ENCODE results near the gene AGL.
A peak's percentile ranks its signal among the peaks of the same experiment; 100 is the strongest.
"Not testable (repeated sequence)": the region's sequence is repeated elsewhere in the genome, so short reads cannot be mapped to it uniquely, and the experiment has no call there.

Gene AGL

DNA sequence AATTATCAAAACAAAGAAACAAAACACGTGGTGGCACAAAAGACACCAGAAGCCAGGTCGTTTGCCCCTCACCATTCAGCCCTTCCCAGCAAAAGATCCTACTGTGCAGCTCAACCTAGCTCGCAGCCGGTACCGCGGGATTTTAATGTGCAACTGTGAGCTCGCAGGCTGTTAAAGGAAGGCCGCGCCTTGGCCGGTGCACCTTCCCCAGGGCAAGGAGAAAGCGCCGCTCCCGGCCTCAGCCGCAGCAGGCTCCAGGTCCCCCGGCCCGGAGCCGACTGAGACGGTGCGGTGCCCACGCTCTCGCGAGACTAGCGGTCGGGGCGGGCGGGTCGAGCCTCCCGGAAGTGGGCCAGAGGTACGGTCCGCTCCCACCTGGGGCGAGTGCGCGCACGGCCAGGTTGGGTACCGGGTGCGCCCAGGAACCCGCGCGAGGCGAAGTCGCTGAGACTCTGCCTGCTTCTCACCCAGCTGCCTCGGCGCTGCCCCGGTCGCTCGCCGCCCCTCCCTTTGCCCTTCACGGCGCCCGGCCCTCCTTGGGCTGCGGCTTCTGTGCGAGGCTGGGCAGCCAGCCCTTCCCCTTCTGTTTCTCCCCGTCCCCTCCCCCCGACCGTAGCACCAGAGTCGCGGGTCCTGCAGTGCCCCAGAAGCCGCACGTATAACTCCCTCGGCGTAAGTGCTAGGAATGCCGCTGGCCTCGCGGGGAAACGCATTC lies at the start of gene AGL:
Gene AGL, plus strand, starts transcription at position 618 of the 715 bp plus-strand sequence. CDS start 682 bp downstream, outside the sequence.
- DNase-seq (ENCODE audit: low read depth in 2 of 2): peak; percentile 79 to 86

DNA sequence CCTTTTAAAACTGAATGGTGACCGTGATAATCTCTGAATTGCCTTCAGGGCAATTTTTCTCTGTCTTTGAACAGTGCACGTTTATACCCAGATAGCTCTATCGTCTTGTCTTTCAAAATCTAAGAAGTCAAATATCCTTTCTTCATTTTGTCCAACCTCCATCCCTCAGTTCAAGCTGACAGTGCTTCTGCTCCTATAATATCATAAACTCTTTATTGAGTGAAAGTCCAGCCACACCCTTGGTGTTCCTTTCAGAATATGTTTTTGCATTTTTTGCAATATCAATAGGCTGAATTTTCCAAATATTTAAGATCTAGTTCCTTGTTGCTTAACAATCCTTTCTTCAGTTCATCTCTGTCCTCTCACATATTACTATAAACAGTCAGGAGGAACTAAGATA lies 48.6 kb upstream of the AGL start:
- DNase-seq (ENCODE audit: low read depth in 2 of 2): no peak

- no peak for DNase-seq (ENCODE audit: low read depth in 2 of 2)
Measured at GRCh38 chr1:99806882-99807281, 43.3 kb upstream of the AGL start.

- DNase-seq (ENCODE audit: low read depth in 2 of 2): peak in 1 of 2 donors; percentile 22
Measured at GRCh38 chr1:99808391-99809115, 41.6 kb upstream of the AGL start.

DNA sequence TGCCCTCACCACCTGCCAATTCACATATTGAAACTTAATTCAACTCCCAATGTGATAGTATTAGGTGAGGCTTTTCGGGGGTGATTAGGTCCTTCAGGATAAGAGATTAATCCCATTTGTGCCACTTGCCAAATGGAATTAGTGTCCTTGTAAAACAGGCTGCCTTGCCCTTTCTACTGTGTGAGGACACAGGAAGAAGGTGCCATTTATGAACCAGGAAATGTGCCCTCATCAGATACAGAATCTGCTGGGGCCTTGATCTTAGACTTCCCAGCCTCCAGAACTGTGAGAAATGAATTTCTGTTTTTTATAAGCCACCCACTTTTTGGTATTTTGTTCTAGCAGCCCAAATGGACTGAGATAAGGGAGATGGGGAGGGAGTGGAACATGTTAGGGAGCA lies 39.1 kb upstream of the AGL start:
- no peak for DNase-seq (ENCODE audit: low read depth in 2 of 2)

GRCh38 chr1:99811747-99812146 lies 38.4 kb upstream of the AGL start:
- DNase-seq (ENCODE audit: low read depth in 2 of 2): no peak

- DNase-seq (ENCODE audit: low read depth in 2 of 2): no peak
Measured at GRCh38 chr1:99814373-99814900, 35.7 kb upstream of the AGL start.

GRCh38 chr1:99816656-99817055 lies 33.5 kb upstream of the AGL start:
- DNase-seq (ENCODE audit: low read depth in 2 of 2): no peak

DNA sequence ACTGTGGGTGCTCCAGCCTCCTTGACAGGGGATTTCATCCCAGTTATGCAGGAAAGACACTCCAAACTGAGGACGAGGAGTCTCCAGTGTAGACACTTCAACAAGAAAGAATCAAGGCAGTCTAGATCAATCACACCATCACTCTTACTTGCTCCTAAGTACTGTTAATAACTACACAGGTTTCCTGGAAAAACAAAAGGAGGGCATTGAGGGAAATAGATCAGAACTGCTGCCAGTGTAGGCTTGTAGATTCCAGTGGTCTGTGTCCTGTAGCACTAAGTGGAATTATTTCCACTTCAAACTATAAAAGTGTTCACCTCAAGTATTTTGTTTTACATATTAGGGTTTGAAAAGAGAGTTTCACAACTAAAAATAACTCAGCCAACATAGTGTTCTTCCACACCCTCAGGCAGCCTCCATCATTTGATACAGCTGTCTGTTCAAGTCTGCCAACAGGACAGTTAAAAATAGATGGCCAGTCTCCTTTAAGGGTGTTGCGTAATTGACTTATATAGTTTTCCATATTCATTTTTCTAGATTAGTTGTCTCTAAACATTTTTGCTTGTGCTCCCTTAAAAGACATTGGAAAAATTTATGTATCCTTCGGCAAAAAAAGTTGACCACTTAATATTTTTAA lies 32.0 kb upstream of the AGL start:
- DNase-seq (ENCODE audit: low read depth in 2 of 2): no peak

DNA sequence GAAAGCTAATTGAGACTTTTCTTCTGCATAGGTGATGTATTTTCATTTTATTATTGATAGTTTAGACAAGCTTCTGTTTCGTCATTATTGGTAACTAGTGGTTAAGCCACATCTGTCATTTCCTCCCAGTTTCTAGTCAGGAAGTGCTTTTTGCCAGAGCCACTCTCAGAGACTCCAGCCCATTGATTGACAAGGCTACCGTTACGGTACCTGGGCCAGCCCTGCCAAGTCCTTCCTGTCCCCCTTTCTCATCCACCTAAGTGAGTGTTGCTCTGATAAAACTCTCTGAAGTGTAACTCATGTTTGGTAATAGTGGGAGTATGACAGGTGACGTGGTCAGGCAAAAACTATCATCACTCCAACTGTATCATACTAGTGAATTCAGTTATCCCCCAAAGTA lies 29.6 kb upstream of the AGL start:
- DNase-seq (ENCODE audit: low read depth in 2 of 2): peak; percentile 4 to 8

DNA sequence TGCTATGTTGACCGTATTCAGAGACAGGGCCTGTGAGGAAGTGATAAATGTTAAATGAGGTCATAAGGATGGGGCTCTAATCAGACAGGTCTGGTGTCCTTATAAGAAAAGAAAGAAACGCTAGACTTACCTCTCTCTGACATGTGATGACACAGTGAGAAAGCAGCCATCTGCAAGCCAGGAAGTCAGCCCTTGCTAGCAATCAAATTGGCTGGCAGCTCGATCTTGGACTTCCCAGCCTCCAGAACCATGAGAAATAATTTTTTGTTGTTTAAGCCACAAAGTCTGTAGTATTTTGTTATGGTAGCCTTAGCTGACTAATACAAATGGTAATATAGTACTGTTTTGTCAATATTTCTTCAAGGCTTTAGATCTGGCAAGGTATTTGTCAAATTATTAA lies 25.1 kb upstream of the AGL start:
- DNase-seq (ENCODE audit: low read depth in 2 of 2): no peak

DNA sequence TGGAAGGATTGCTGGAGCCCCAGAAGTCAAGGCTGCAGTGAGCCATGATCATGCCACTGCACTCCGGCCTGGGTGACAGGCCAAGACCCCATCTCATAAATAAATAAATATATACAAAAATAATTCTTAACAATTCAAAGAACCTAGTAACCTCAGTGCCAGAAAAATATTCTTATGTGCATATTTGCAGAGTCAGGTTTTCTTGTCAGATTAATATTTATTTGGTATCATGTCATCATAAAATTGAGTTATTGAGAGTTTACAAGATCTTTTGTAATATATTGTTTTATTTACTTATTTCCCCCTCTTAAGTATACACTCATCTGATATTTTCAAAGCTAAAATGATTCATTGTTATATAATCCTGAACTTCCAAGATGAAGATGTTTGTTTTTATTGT lies 24.5 kb upstream of the AGL start:
- no peak for DNase-seq (ENCODE audit: low read depth in 2 of 2)

DNA sequence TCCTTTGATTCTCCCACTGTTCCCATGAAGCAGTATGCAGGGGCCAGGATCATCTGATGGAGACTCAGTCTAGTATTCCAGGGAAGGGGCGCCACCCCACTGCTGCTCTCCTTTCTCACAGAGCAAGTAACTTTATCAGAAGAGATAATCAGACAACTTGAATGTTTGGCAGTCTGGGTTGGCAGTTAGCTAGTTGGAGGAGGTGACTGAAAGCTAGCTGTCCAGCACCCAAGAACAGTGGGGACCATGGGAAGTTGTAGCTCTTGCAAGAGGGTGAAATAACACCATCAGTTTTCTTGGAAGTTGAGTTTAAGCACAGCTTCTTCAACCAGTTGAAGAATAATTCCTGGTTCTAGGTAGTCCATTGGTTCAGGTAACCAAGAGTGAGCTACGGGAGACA lies 22.2 kb upstream of the AGL start:
- no peak for DNase-seq (ENCODE audit: low read depth in 2 of 2)

DNA sequence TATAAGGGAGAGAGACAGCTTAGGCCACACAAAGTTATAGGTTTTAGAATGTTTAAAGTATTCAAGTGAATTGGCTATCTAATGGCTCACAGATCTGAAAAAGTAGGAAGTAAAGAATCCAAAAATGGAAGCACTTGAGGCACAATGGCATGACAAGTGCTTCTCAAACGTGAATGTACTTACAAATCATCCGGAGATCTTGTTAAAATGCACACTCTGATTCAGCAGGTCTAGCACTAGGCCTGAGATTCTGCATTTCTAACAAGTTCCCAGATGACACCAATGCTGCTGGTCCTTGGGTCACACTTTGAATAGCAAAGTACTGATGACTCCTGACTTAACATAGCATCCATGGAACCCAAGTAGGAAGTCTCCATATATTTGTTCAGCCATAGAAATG lies 20.9 kb upstream of the AGL start:
- DNase-seq (ENCODE audit: low read depth in 2 of 2): no peak

DNA sequence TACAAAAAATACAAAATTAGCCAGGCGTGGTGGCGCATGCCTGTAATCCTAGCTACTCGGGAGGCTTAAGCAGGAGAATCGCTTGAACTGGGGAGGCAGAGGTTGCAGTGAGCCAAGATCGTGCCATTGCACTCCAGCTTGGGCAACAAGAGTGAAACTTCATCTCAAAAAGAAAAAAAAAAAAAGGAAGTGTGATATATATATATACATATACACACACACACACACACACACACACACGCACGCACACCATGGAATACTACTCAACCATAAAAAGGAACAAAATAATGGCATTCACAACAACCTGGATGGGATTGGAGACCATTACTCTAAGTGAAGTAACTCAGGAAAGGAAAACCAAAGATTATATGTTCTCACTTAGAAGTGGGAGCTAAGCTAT lies 16.2 kb upstream of the AGL start:
- not testable (repeated sequence) for DNase-seq (ENCODE audit: low read depth in 2 of 2)

GRCh38 chr1:99836171-99837103 lies 13.7 kb upstream of the AGL start:
- DNase-seq (ENCODE audit: low read depth in 2 of 2): not testable (repeated sequence)

DNA sequence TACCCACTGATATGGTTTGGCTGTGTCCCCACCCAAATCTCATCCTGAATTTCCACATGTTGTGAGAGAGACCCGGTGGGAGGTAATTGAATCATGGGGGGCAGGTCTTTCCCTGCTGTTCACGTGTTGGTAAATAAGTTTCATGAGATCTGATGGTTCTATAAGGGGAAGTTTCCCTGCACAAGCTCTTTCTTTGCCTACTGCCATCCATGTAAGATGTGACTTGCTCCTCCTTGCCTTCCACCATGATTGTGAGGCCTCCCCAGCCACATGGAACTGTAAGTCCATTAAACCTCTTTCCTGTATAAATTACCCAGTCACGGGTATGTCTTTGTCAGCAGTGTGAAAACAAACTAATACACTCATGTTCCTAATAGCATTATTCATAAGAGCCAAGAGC lies 9.8 kb upstream of the AGL start:
- DNase-seq (ENCODE audit: low read depth in 2 of 2): not testable (repeated sequence)

DNA sequence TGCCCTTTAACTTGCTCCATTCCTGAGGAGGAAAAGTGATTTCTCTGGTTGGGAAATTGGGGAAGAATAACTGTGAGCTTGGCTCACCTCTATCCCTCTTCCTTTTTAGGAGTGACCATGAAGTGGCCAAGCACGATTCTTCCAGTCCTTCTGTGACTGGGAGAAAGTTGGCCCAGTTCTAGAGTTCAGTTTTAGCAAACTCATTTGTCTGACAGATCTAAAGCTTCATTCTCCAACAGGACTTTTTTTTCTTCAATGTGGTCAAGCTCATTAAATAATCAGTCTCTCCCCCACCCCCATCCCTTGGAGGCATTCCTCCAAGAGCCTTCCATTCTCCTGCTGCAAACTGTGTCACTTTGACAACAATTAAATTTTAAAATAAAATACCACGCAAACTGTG lies 6.4 kb upstream of the AGL start:
- DNase-seq (ENCODE audit: low read depth in 2 of 2): no peak

- DNase-seq (ENCODE audit: low read depth in 2 of 2): not testable (repeated sequence)
Measured at GRCh38 chr1:99845201-99845600, 5.0 kb upstream of the AGL start.

DNA sequence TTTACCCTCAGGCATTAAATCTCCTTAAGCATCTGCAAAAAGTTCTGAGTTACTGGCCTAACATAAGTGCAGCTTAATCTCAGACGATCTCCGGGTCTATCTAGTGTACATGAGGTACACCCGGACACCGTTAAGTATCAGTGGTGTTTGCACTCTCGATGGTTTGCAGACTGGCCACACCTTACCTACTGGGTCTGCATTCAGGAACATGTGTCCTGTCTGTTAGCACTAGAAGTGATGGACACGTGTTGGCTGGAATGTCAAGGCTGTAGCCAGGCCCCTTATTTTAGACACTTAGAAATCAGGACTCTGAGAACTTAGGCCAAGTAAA lies 783 bp upstream of the AGL start:
- no peak for DNase-seq (ENCODE audit: low read depth in 2 of 2)

DNA sequence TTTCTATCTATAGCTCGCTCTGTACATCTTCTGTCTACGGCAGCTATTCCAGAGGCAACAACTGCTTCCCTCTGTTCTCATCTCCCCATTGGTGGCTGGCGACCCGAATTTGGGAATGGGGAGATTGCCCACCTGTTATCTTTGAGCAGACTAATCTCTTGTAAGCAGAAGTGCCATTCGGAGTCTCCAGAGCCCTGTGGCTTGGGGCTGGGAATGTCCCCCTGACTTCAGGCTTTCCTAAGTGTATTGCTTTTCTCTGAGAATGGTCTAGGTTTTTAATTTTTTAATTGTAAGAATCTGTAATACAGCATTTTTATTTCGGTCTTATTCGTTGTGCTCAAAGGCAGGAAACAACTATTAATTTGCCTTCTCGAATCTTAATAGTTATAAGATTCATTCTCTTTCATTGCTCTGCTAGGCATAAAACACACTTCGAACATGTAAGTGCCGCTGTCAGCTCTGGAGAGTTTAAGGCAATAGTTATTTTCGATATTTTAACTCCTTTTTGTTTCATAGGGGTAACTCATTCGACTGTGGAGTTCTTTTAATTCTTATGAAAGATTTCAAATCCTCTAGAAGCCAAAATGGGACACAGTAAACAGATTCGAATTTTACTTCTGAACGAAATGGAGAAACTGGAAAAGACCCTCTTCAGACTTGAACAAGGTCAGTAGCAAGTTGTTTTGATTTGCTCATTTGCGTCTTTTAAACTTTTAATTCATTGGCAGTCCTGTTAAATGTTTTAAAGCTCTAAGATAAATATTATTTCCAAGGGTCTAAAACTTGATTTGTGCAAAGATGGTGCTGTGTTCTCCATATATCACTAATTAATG lies 514 bp downstream of the AGL start:
- peak in 1 of 2 donors; percentile 7 for DNase-seq (ENCODE audit: low read depth in 2 of 2)
